ENCODE data around the gene TEX22.

TEX22 gene

DNA sequence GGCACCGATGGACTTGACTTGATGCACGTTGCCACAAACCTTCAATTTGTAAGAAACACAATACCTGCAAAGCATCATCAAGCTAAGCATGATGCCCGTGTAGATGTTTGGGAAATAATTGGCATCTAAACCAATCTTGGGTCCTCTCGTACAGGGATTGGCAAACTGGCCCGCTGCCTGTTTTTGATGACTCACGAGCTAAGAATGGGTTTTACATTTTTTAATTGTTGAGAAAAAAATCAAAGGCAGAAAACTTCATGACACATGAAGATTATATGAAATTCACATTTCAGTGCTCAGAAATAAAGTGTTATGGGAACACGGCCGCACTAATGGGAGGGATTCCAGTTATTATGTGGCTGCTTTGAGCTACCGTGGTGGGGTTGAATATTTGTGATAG is 32.2 kb downstream of the TEX22 start:
- Histone ChIP-seq H2BK120ac (ENCODE audit: low read depth, low read length) (no peak overlapping the region), H3K27ac (replicated peaks; ENCODE audit: low read length) (no peak overlapping the region), H3K4me2 (ENCODE audit: insufficient read depth, low read length, poor library complexity, severe bottlenecking) (no peak overlapping the region), H3K18ac (ENCODE audit: low read length) (no peak overlapping the region), H2BK15ac (ENCODE audit: low read length) (no peak overlapping the region), H3K9ac (ENCODE audit: low read depth, low read length, poor library complexity) (no peak overlapping the region), H4K8ac (ENCODE audit: low read depth, low read length) (no peak overlapping the region), H2AFZ (ENCODE audit: low read length) (no peak overlapping the region), H2BK12ac (ENCODE audit: low read length) (no peak overlapping the region), H3K23ac (ENCODE audit: low read depth, low read length, poor library complexity) (no peak overlapping the region), H2BK5ac (ENCODE audit: low read length) (no peak overlapping the region), H3K9me3 (replicated peaks in 1 of 2; ENCODE audit: control insufficient read depth in 2 of 2, insufficient read depth in 1 of 2, low read depth in 1 of 2, low read length in 2 of 2) (peaks cover 15 to 42% of the 10 kb centered on the region in 2 donors), H2AK5ac (ENCODE audit: low read depth, low read length) (no peak overlapping the region), H3K4me1 (ENCODE audit: control insufficient read depth in 2 of 2, insufficient read depth in 1 of 2, low read depth in 1 of 2, low read length in 2 of 2) (peaks cover 0 to 4% of the 10 kb centered on the region in 2 donors), H3K4me3 (ENCODE audit: low read length in 2 of 2) (no peak overlapping the region), H4K91ac (ENCODE audit: low read depth, low read length, poor library complexity) (no peak overlapping the region), H3K14ac (ENCODE audit: low read length) (no peak overlapping the region), H3K4ac (ENCODE audit: low read length) (no peak overlapping the region), H3K36me3 (replicated peaks in 1 of 2; ENCODE audit: control insufficient read depth in 2 of 2, insufficient read depth in 2 of 2, low read length in 2 of 2) (peaks cover 24 to 63% of the 10 kb centered on the region in 2 donors), H3K27me3 (ENCODE audit: control insufficient read depth in 3 of 3, insufficient read depth in 3 of 3, low read depth in 1 of 3, low read length in 3 of 3) (no peaks in the 10 kb centered on the region), H3K79me1 (ENCODE audit: low read depth, low read length) (peaks cover 16% of the 10 kb centered on the region)
- DNase-seq (ENCODE audit: low spot score), result no peak
- no CpG with 5 or more reads among the region's 9 CpGs for WGBS, 2 donors (ENCODE audit: extremely low coverage in 2 of 2, insufficient read length in 2 of 2, insufficient replicate concordance in 1 of 2)

- no peak for DNase-seq (ENCODE audit: low spot score)
- no peak overlapping the region for H3K23ac ChIP-seq (ENCODE audit: low read depth, low read length, poor library complexity)
- H2AK5ac ChIP-seq (ENCODE audit: low read depth, low read length), result no peak overlapping the region
- no peak overlapping the region for H3K18ac ChIP-seq (ENCODE audit: low read length)
- H4K8ac ChIP-seq (ENCODE audit: low read depth, low read length), result no peak overlapping the region
- H3K79me1 ChIP-seq (ENCODE audit: low read depth, low read length), result peaks cover 12% of the 10 kb centered on the region
- H3K27me3 ChIP-seq (ENCODE audit: control insufficient read depth in 3 of 3, insufficient read depth in 3 of 3, low read depth in 1 of 3, low read length in 3 of 3), result no peaks in the 10 kb centered on the region
- no peak overlapping the region for H3K27ac ChIP-seq (replicated peaks; ENCODE audit: low read length)
- no peak overlapping the region for H2BK5ac ChIP-seq (ENCODE audit: low read length)
- H4K91ac ChIP-seq (ENCODE audit: low read depth, low read length, poor library complexity), result no peak overlapping the region
- H3K4me1 ChIP-seq (ENCODE audit: control insufficient read depth in 2 of 2, insufficient read depth in 1 of 2, low read depth in 1 of 2, low read length in 2 of 2), result peaks cover 0 to 4% of the 10 kb centered on the region in 2 donors
- WGBS, 2 donors (ENCODE audit: extremely low coverage in 2 of 2, insufficient read length in 2 of 2, insufficient replicate concordance in 1 of 2), result no CpG with 5 or more reads among the region's 1 CpG
- no peak overlapping the region for H2BK12ac ChIP-seq (ENCODE audit: low read length)
- H3K14ac ChIP-seq (ENCODE audit: low read length), result no peak overlapping the region
- peaks cover 24 to 62% of the 10 kb centered on the region in 2 donors for H3K36me3 ChIP-seq (replicated peaks in 1 of 2; ENCODE audit: control insufficient read depth in 2 of 2, insufficient read depth in 2 of 2, low read length in 2 of 2)
- H2BK120ac ChIP-seq (ENCODE audit: low read depth, low read length), result no peak overlapping the region
- no peak overlapping the region for H3K4ac ChIP-seq (ENCODE audit: low read length)
- H3K9ac ChIP-seq (ENCODE audit: low read depth, low read length, poor library complexity), result no peak overlapping the region
- H2BK15ac ChIP-seq (ENCODE audit: low read length), result no peak overlapping the region
- H2AFZ ChIP-seq (ENCODE audit: low read length), result no peak overlapping the region
- no peak overlapping the region for H3K4me2 ChIP-seq (ENCODE audit: insufficient read depth, low read length, poor library complexity, severe bottlenecking)
- H3K9me3 ChIP-seq (replicated peaks in 1 of 2; ENCODE audit: control insufficient read depth in 2 of 2, insufficient read depth in 1 of 2, low read depth in 1 of 2, low read length in 2 of 2), result peaks cover 15 to 42% of the 10 kb centered on the region in 2 donors
- H3K4me3 ChIP-seq (ENCODE audit: low read length in 2 of 2), result no peak overlapping the region
These were observed 32.9 kb downstream of the TEX22 start for GRCh38 chr14:105431256-105431655.

GRCh38 chr14:105432657-105433056 is 34.3 kb downstream of the TEX22 start:
- no CpG with 5 or more reads among the region's 12 CpGs for WGBS, 2 donors (ENCODE audit: extremely low coverage in 2 of 2, insufficient read length in 2 of 2, insufficient replicate concordance in 1 of 2)
- Histone ChIP-seq H2BK15ac (ENCODE audit: low read length) (no peak overlapping the region), H3K4me3 (ENCODE audit: low read length in 2 of 2) (no peak overlapping the region), H2AK5ac (ENCODE audit: low read depth, low read length) (no peak overlapping the region), H3K14ac (ENCODE audit: low read length) (no peak overlapping the region), H3K9ac (ENCODE audit: low read depth, low read length, poor library complexity) (no peak overlapping the region), H4K91ac (ENCODE audit: low read depth, low read length, poor library complexity) (no peak overlapping the region), H3K4me1 (ENCODE audit: control insufficient read depth in 2 of 2, insufficient read depth in 1 of 2, low read depth in 1 of 2, low read length in 2 of 2) (peaks cover 0 to 4% of the 10 kb centered on the region in 2 donors), H2BK120ac (ENCODE audit: low read depth, low read length) (no peak overlapping the region), H3K27me3 (ENCODE audit: control insufficient read depth in 3 of 3, insufficient read depth in 3 of 3, low read depth in 1 of 3, low read length in 3 of 3) (no peaks in the 10 kb centered on the region), H2BK12ac (ENCODE audit: low read length) (no peak overlapping the region), H3K18ac (ENCODE audit: low read length) (no peak overlapping the region), H2AFZ (ENCODE audit: low read length) (no peak overlapping the region), H2BK5ac (ENCODE audit: low read length) (no peak overlapping the region), H3K4me2 (ENCODE audit: insufficient read depth, low read length, poor library complexity, severe bottlenecking) (no peak overlapping the region), H3K27ac (replicated peaks; ENCODE audit: low read length) (no peak overlapping the region), H3K79me1 (ENCODE audit: low read depth, low read length) (peaks cover 15% of the 10 kb centered on the region), H4K8ac (ENCODE audit: low read depth, low read length) (no peak overlapping the region), H3K36me3 (replicated peaks in 1 of 2; ENCODE audit: control insufficient read depth in 2 of 2, insufficient read depth in 2 of 2, low read length in 2 of 2) (peaks cover 19 to 62% of the 10 kb centered on the region in 2 donors), H3K4ac (ENCODE audit: low read length) (no peak overlapping the region), H3K23ac (ENCODE audit: low read depth, low read length, poor library complexity) (no peak overlapping the region), H3K9me3 (replicated peaks in 1 of 2; ENCODE audit: control insufficient read depth in 2 of 2, insufficient read depth in 1 of 2, low read depth in 1 of 2, low read length in 2 of 2) (peaks cover 5 to 31% of the 10 kb centered on the region in 2 donors)
- no peak for DNase-seq (ENCODE audit: low spot score)

DNA sequence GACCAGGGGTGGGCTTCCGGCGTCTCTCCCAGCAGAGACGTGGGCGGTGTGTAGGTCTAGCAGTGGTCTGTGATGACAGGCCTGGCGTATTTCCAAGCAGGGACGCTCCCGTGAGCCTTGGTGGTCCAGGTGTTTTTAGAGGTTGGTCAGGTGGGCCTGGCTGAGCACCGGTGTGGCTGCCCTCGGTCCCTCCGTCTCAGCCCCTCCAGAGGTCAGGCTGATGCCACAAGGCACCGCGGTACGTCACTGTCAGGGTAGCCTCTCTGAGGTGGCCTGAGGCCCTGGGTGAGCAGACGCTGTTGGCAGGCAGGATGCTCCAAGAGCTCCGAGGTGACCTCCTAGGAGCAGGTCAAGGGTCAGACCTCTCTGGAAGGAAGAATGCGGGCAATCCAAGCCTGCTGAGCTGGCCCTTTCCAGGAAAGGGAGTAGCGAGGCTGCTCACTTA is 34.8 kb downstream of the TEX22 start:
- Histone ChIP-seq H3K4me2 (ENCODE audit: insufficient read depth, low read length, poor library complexity, severe bottlenecking) (no peak overlapping the region), H4K91ac (ENCODE audit: low read depth, low read length, poor library complexity) (no peak overlapping the region), H3K4me1 (ENCODE audit: control insufficient read depth in 2 of 2, insufficient read depth in 1 of 2, low read depth in 1 of 2, low read length in 2 of 2) (peaks cover 0 to 4% of the 10 kb centered on the region in 2 donors), H3K27me3 (ENCODE audit: control insufficient read depth in 3 of 3, insufficient read depth in 3 of 3, low read depth in 1 of 3, low read length in 3 of 3) (no peaks in the 10 kb centered on the region), H3K14ac (ENCODE audit: low read length) (no peak overlapping the region), H3K18ac (ENCODE audit: low read length) (peak overlapping the region; percentile 1), H3K4me3 (ENCODE audit: low read length in 2 of 2) (no peak overlapping the region), H3K36me3 (replicated peaks in 1 of 2; ENCODE audit: control insufficient read depth in 2 of 2, insufficient read depth in 2 of 2, low read length in 2 of 2) (peaks cover 16 to 62% of the 10 kb centered on the region in 2 donors), H3K9ac (ENCODE audit: low read depth, low read length, poor library complexity) (no peak overlapping the region), H3K27ac (replicated peaks; ENCODE audit: low read length) (no peak overlapping the region), H2BK5ac (ENCODE audit: low read length) (no peak overlapping the region), H2BK15ac (ENCODE audit: low read length) (no peak overlapping the region), H4K8ac (ENCODE audit: low read depth, low read length) (no peak overlapping the region), H2AFZ (ENCODE audit: low read length) (no peak overlapping the region), H2BK120ac (ENCODE audit: low read depth, low read length) (no peak overlapping the region), H2BK12ac (ENCODE audit: low read length) (no peak overlapping the region), H3K79me1 (ENCODE audit: low read depth, low read length) (peaks cover 21% of the 10 kb centered on the region), H2AK5ac (ENCODE audit: low read depth, low read length) (no peak overlapping the region), H3K23ac (ENCODE audit: low read depth, low read length, poor library complexity) (peak overlapping the region; percentile 22), H3K4ac (ENCODE audit: low read length) (no peak overlapping the region), H3K9me3 (replicated peaks in 1 of 2; ENCODE audit: control insufficient read depth in 2 of 2, insufficient read depth in 1 of 2, low read depth in 1 of 2, low read length in 2 of 2) (peaks cover 5 to 26% of the 10 kb centered on the region in 2 donors)
- no peak for DNase-seq (ENCODE audit: low spot score)
- no CpG with 5 or more reads among the region's 17 CpGs for WGBS, 2 donors (ENCODE audit: extremely low coverage in 2 of 2, insufficient read length in 2 of 2, insufficient replicate concordance in 1 of 2)
